H1 (cell line): ENCODE results near the gene HERC4. TPM values are rescaled to one million over a fixed set of nuclear protein-coding genes. Genes with fewer than 3 reads are reported as not detected.

Experiments used
- ASH2L ChIP-seq: fragments of 200-600, 300-600 bp; sonication (generic); IDR thresholded peaks from one replicate; pipeline ENCODE4 v1.7.1; 2017; ENCODE audit warnings: low read length
- CBX8 ChIP-seq: fragments of 300-800, 300-1000 bp; sonication (generic); IDR thresholded peaks from 2 replicates; pipeline ENCODE4 v1.7.1; 2016; ENCODE audit warnings: low read depth, low read length, borderline replicate concordance
- CEBPB ChIP-seq: IDR thresholded peaks from 2 replicates; pipeline ENCODE4 v1.6.1; 2012; ENCODE audit warnings: low read depth, low read length
- CHD1 ChIP-seq: IDR thresholded peaks from 2 replicates; pipeline ENCODE4 v1.6.1; 2012; ENCODE audit warnings: low read depth, low read length, improper control_type of control experiment
- CHD2 ChIP-seq: IDR thresholded peaks from 2 replicates; pipeline ENCODE4 v1.6.1; 2012; ENCODE audit warnings: low read length, improper control_type of control experiment
- FOSL1 ChIP-seq: IDR thresholded peaks from 2 replicates; pipeline ENCODE4 v1.6.1; 2011; ENCODE audit warnings: mild to moderate bottlenecking, low read depth, low read length, moderate library complexity; ENCODE audit not compliant: insufficient read depth
- KDM5A ChIP-seq: fragments of 200-600 bp; IDR thresholded peaks from 2 replicates; pipeline ENCODE4 v1.7.1; 2012; ENCODE audit warnings: mild to moderate bottlenecking, low read length, inconsistent platforms, mixed read lengths
- RAD21 ChIP-seq, 2 experiments: IDR thresholded peaks in 1 of 2; conservative IDR thresholded peaks in 1 of 2; 2 replicates each; pipeline ENCODE4 v1.6.1; 2011; ENCODE audit warnings: low read depth in 2 of 2, low read length in 2 of 2, improper control_type of control experiment in 1 of 2, inconsistent platforms in 1 of 2, mild to moderate bottlenecking in 1 of 2, moderate library complexity in 1 of 2
- SIRT6 ChIP-seq: IDR thresholded peaks from one replicate; pipeline ENCODE4 v1.7.1; 2012; ENCODE audit warnings: low read length, inconsistent platforms
- ZNF274 ChIP-seq: IDR thresholded peaks from 2 replicates; pipeline ENCODE4 v1.7.0; 2012; ENCODE audit warnings: low read length, borderline replicate concordance; ENCODE audit errors: extremely low read depth
- polyA plus RNA-seq, 7 experiments: library from polyadenylated mRNA; depleted of rRNA in 3 of 7; stranded (reverse) in 5 of 7; unstranded in 2 of 7; fragments of >200 nt in 5 of 7; fragments of 200-250 nt in 2 of 7; gene quantifications; 1 replicate in 5 of 7; 2 replicates in 1 of 7; 4 replicates in 1 of 7; pipeline versions ENCODE4 v1.2.1 to v1.2.3, GENCODE V29; 2011 to 2013; ENCODE audit warnings: missing spikeins in 2 of 7, mixed read lengths in 2 of 7
- total RNA-seq: library from RNA; stranded (reverse); fragmentation: NEBNext Ultra II Directional; extraction: Animal tissue kit (Norgen Biotek cat#: 25700); gene quantifications from 2 replicates; pipeline ENCODE4 v1.2.1, GENCODE V29; 2021
- TF ChIP-seq, protein P1 (sequence below): fragments of 300-600 bp; sonication (generic); IDR thresholded peaks from 2 replicates; pipeline ENCODE4 v1.7.1; 2012; ENCODE audit warnings: low read length, moderate library complexity, mild to moderate bottlenecking, inconsistent platforms; ENCODE audit not compliant: insufficient replicate concordance

Gene HERC4
- total and polyA plus RNA-seq, 2 of the 8 experiments (the other 6 are each of a cell fraction or from before 2014, with no cell fraction given), result 7.5 to 44.0 TPM

DNA sequence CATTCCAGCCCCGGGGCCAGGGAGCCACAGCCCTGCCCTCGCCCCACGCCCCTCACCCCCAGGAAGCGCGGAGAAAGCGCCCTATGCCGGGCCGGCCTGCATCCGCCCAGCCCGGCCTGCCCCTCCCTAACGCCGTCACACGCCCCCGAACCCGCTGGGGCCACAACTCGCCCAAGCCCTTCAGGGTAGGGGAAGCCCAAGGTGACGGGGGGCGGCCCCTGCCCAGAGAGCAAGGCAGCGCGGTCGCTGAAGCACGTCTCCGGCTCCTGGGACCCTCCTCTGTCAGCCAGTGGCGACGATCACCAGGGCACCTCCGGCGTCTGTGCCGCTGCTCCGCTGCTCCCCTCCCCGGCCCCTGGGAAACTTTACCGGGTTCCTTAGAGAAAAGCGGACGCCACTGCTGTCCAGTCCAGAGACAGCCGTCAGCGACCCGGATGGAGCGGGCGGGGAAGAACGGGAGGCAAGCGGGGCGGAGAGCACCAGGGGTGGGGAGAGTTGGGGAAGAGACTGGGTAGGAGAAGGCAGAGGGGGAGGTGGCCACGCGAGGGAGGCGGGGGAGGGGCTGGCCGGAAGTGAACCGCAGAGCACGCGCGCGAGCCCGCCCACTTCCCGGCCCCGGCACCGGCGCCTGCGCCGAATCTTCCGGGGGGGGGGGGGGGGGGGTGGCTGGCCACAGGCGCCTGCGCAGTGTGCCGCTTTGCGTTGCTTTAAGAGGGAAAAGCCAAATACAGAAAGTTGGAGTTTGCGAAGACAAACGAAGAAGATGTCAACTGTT is at the start of gene HERC4 (continued):
- TF ChIP-seq, protein P1, sequence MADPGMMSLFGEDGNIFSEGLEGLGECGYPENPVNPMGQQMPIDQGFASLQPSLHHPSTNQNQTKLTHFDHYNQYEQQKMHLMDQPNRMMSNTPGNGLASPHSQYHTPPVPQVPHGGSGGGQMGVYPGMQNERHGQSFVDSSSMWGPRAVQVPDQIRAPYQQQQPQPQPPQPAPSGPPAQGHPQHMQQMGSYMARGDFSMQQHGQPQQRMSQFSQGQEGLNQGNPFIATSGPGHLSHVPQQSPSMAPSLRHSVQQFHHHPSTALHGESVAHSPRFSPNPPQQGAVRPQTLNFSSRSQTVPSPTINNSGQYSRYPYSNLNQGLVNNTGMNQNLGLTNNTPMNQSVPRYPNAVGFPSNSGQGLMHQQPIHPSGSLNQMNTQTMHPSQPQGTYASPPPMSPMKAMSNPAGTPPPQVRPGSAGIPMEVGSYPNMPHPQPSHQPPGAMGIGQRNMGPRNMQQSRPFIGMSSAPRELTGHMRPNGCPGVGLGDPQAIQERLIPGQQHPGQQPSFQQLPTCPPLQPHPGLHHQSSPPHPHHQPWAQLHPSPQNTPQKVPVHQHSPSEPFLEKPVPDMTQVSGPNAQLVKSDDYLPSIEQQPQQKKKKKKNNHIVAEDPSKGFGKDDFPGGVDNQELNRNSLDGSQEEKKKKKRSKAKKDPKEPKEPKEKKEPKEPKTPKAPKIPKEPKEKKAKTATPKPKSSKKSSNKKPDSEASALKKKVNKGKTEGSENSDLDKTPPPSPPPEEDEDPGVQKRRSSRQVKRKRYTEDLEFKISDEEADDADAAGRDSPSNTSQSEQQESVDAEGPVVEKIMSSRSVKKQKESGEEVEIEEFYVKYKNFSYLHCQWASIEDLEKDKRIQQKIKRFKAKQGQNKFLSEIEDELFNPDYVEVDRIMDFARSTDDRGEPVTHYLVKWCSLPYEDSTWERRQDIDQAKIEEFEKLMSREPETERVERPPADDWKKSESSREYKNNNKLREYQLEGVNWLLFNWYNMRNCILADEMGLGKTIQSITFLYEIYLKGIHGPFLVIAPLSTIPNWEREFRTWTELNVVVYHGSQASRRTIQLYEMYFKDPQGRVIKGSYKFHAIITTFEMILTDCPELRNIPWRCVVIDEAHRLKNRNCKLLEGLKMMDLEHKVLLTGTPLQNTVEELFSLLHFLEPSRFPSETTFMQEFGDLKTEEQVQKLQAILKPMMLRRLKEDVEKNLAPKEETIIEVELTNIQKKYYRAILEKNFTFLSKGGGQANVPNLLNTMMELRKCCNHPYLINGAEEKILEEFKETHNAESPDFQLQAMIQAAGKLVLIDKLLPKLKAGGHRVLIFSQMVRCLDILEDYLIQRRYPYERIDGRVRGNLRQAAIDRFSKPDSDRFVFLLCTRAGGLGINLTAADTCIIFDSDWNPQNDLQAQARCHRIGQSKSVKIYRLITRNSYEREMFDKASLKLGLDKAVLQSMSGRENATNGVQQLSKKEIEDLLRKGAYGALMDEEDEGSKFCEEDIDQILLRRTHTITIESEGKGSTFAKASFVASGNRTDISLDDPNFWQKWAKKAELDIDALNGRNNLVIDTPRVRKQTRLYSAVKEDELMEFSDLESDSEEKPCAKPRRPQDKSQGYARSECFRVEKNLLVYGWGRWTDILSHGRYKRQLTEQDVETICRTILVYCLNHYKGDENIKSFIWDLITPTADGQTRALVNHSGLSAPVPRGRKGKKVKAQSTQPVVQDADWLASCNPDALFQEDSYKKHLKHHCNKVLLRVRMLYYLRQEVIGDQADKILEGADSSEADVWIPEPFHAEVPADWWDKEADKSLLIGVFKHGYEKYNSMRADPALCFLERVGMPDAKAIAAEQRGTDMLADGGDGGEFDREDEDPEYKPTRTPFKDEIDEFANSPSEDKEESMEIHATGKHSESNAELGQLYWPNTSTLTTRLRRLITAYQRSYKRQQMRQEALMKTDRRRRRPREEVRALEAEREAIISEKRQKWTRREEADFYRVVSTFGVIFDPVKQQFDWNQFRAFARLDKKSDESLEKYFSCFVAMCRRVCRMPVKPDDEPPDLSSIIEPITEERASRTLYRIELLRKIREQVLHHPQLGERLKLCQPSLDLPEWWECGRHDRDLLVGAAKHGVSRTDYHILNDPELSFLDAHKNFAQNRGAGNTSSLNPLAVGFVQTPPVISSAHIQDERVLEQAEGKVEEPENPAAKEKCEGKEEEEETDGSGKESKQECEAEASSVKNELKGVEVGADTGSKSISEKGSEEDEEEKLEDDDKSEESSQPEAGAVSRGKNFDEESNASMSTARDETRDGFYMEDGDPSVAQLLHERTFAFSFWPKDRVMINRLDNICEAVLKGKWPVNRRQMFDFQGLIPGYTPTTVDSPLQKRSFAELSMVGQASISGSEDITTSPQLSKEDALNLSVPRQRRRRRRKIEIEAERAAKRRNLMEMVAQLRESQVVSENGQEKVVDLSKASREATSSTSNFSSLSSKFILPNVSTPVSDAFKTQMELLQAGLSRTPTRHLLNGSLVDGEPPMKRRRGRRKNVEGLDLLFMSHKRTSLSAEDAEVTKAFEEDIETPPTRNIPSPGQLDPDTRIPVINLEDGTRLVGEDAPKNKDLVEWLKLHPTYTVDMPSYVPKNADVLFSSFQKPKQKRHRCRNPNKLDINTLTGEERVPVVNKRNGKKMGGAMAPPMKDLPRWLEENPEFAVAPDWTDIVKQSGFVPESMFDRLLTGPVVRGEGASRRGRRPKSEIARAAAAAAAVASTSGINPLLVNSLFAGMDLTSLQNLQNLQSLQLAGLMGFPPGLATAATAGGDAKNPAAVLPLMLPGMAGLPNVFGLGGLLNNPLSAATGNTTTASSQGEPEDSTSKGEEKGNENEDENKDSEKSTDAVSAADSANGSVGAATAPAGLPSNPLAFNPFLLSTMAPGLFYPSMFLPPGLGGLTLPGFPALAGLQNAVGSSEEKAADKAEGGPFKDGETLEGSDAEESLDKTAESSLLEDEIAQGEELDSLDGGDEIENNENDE, result no peak
- TF ChIP-seq FOSL1 (no peak), RAD21 (IDR thresholded peaks at IDR 0.05 in 1 of 2, conservative IDR thresholded peaks at IDR 0.05 in 1 of 2; ENCODE audit: low read depth in 2 of 2, low read length in 2 of 2) (peak in 1 of 2 experiments; percentile 13; a peak in 1 of 4 replicates), CEBPB (no peak), KDM5A (no peak), ASH2L (peak; percentile 88), CHD1 (no peak), SIRT6 (no peak), CHD2 (0 out of 2 replicates have a peak, but pooled peaks have one; percentile 13), CBX8 (no peak), ZNF274 (no peak)
